Measurements from ENCODE around the gene FRMD5. TPM values are rescaled to one million over a fixed set of nuclear protein-coding genes. Genes with fewer than 3 reads are reported as not detected.

Gene FRMD5
- total RNA-seq, 3 donors from 2014 or later (not counting 1 experiment from before 2014, with no cell fraction given): not detected

- no peak for ATAC-seq
Observed at GRCh38 chr15:43954181-43954621, 240.9 kb downstream of the FRMD5 start.

DNA sequence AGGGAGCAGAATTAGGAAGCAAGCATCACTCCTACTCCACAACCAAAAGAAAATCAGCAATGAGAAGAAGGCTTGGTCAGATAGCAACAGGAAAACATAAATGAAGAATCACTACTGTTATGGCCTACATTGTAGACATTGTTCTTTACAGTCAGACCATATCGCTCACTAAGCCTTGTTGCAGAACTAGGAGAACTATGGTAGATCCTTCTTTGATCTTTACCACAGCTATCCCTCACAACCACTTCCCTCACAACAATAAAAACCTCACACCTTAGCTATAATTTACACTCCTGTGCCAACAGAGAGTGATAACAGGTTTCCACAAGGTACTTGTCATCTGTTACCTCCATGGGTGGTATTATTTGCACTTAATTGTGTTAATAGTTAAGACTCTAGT, 241.7 kb downstream of the FRMD5 start:
- H3K36me3 Mint-ChIP-seq: no peaks in the 10 kb centered on the region
- no peaks in the 10 kb centered on the region for H3K9me3 ChIP-seq (ENCODE audit: control insufficient read depth, insufficient read depth, low read length)
- H3K9me3 Mint-ChIP-seq: no peaks in the 10 kb centered on the region
- H3K36me3 ChIP-seq (ENCODE audit: control insufficient read depth, insufficient read depth, low read length): no peaks in the 10 kb centered on the region
- no peaks in the 10 kb centered on the region for H3K4me1 Mint-ChIP-seq
- intact Hi-C loops (cut with micrococcal nuclease): no loop called here
- H3K4me1 ChIP-seq (ENCODE audit: control insufficient read depth, insufficient read depth, low read length): no peaks in the 10 kb centered on the region
- 27% methylated on average over 1 of the region's 1 CpG for WGBS (ENCODE audit: insufficient coverage)
- H3K27ac ChIP-seq (ENCODE audit: low read length): no peak overlapping the region
- TF ChIP-seq, protein P1, sequence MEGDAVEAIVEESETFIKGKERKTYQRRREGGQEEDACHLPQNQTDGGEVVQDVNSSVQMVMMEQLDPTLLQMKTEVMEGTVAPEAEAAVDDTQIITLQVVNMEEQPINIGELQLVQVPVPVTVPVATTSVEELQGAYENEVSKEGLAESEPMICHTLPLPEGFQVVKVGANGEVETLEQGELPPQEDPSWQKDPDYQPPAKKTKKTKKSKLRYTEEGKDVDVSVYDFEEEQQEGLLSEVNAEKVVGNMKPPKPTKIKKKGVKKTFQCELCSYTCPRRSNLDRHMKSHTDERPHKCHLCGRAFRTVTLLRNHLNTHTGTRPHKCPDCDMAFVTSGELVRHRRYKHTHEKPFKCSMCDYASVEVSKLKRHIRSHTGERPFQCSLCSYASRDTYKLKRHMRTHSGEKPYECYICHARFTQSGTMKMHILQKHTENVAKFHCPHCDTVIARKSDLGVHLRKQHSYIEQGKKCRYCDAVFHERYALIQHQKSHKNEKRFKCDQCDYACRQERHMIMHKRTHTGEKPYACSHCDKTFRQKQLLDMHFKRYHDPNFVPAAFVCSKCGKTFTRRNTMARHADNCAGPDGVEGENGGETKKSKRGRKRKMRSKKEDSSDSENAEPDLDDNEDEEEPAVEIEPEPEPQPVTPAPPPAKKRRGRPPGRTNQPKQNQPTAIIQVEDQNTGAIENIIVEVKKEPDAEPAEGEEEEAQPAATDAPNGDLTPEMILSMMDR (IDR thresholded peaks at IDR 0.05): no peak
- H3K27me3 Mint-ChIP-seq (ENCODE audit: low read depth in 2 of 2): peaks cover 6 to 21% of the 10 kb centered on the region in 2 donors
- no peak for ATAC-seq
- no peak for DNase-seq
- H3K4me3 Mint-ChIP-seq: no peak overlapping the region
- H3K27ac Mint-ChIP-seq: no peak overlapping the region
- no peak overlapping the region for H3K4me3 ChIP-seq (ENCODE audit: low read length)
- peaks cover 2% of the 10 kb centered on the region for H3K27me3 ChIP-seq (ENCODE audit: control insufficient read depth, insufficient read depth, low read length)

More at GRCh38 chr15:43954181-43954621, 240.9 kb downstream of the FRMD5 start:
- H3K27me3 ChIP-seq (ENCODE audit: control insufficient read depth, insufficient read depth, low read length): peaks cover 2% of the 10 kb centered on the region
- no peaks in the 10 kb centered on the region for H3K9me3 ChIP-seq (ENCODE audit: control insufficient read depth, insufficient read depth, low read length)
- Mint-ChIP-seq H3K9me3 (no peaks in the 10 kb centered on the region), H3K4me3 (no peak overlapping the region), H3K36me3 (no peaks in the 10 kb centered on the region), H3K27ac (no peak overlapping the region), H3K27me3 (ENCODE audit: low read depth in 2 of 2) (peaks cover 11 to 29% of the 10 kb centered on the region in 2 donors), H3K4me1 (no peaks in the 10 kb centered on the region)
- intact Hi-C loops (cut with micrococcal nuclease): no loop called here
- no peak overlapping the region for H3K27ac ChIP-seq (ENCODE audit: low read length)
- 78% methylated on average over 3 of the region's 4 CpGs for WGBS (ENCODE audit: insufficient coverage)
- no peaks in the 10 kb centered on the region for H3K4me1 ChIP-seq (ENCODE audit: control insufficient read depth, insufficient read depth, low read length)
- no peaks in the 10 kb centered on the region for H3K36me3 ChIP-seq (ENCODE audit: control insufficient read depth, insufficient read depth, low read length)
- TF ChIP-seq, protein P1 (IDR thresholded peaks at IDR 0.05): no peak
- H3K4me3 ChIP-seq (ENCODE audit: low read length): no peak overlapping the region
- no peak for DNase-seq

GRCh38 chr15:43950531-43950930, 244.5 kb downstream of the FRMD5 start:
- Histone ChIP-seq H3K27me3 (ENCODE audit: control insufficient read depth, insufficient read depth, low read length) (no peaks in the 10 kb centered on the region), H3K4me3 (ENCODE audit: low read length) (no peak overlapping the region), H3K27ac (ENCODE audit: low read length) (no peak overlapping the region), H3K9me3 (ENCODE audit: control insufficient read depth, insufficient read depth, low read length) (no peaks in the 10 kb centered on the region), H3K36me3 (ENCODE audit: control insufficient read depth, insufficient read depth, low read length) (no peaks in the 10 kb centered on the region), H3K4me1 (ENCODE audit: control insufficient read depth, insufficient read depth, low read length) (no peaks in the 10 kb centered on the region)
- no peaks in the 10 kb centered on the region for H3K36me3 Mint-ChIP-seq
- H3K27ac Mint-ChIP-seq: no peak overlapping the region
- H3K9me3 Mint-ChIP-seq: no peaks in the 10 kb centered on the region
- 93% methylated on average over 4 of the region's 4 CpGs for WGBS (ENCODE audit: insufficient coverage)
- DNase-seq: no peak
- peaks cover 11 to 24% of the 10 kb centered on the region in 2 donors for H3K27me3 Mint-ChIP-seq (ENCODE audit: low read depth in 2 of 2)
- no peak overlapping the region for H3K4me3 Mint-ChIP-seq
- no peak for ATAC-seq
- no peaks in the 10 kb centered on the region for H3K4me1 Mint-ChIP-seq
- TF ChIP-seq, protein P1 (IDR thresholded peaks at IDR 0.05): no peak
- intact Hi-C loops (cut with micrococcal nuclease): no loop called here

DNA sequence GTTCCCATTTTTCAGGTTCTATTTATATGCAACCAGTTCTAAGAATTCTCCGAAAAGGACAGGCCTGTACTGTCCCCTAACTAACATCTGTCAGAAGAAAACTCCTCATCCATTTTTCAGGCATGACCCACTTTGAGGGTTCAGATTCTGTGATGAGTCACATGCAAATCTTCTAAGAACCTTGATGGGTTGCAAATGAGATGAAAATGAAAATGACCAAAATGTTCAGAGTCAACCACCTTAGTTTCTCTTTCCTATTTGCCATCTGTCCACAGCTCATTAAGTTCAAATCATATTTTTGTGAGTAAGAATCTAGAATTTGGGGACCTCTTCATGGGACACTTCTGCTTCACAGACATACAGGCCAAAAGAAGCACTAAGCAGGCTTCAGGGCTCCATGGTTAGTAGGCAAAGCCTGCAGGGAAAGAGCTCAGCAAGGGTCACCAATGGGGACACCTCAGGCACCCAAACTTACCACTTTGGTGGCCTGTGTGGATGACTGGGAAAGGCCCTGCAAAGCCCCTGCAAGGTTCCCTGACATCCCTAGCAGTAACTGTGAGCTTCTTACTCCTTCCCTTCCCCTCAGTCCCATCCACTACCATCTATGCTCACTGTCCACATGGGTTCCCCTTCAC, 246.3 kb downstream of the FRMD5 start:
- TF ChIP-seq, protein P1 (IDR thresholded peaks at IDR 0.05): no peak
- ATAC-seq (no peak), DNase-seq (no peak)
- Histone ChIP-seq H3K9me3 (ENCODE audit: control insufficient read depth, insufficient read depth, low read length) (no peaks in the 10 kb centered on the region), H3K27me3 (ENCODE audit: control insufficient read depth, insufficient read depth, low read length) (no peaks in the 10 kb centered on the region), H3K4me1 (ENCODE audit: control insufficient read depth, insufficient read depth, low read length) (no peaks in the 10 kb centered on the region), H3K27ac (ENCODE audit: low read length) (no peak overlapping the region), H3K4me3 (ENCODE audit: low read length) (no peak overlapping the region), H3K36me3 (ENCODE audit: control insufficient read depth, insufficient read depth, low read length) (no peaks in the 10 kb centered on the region)
- no peaks in the 10 kb centered on the region for H3K4me1 Mint-ChIP-seq
- H3K9me3 Mint-ChIP-seq: no peaks in the 10 kb centered on the region
- no peak overlapping the region for H3K4me3 Mint-ChIP-seq
- intact Hi-C loops (cut with micrococcal nuclease): no loop called here
- H3K27ac Mint-ChIP-seq: no peak overlapping the region
- H3K36me3 Mint-ChIP-seq: no peaks in the 10 kb centered on the region
- 85% methylated on average over 1 of the region's 1 CpG for WGBS (ENCODE audit: insufficient coverage)
- H3K27me3 Mint-ChIP-seq (ENCODE audit: low read depth in 2 of 2): peaks cover 11 to 24% of the 10 kb centered on the region in 2 donors
